ENCODE data around the gene ZFP91. TPM values are rescaled to one million over a fixed set of nuclear protein-coding genes. Genes with fewer than 3 reads are reported as not detected.
"Not testable (repeated sequence)": the region's sequence is repeated elsewhere in the genome, so short reads cannot be mapped to it uniquely, and the experiment has no call there.

The ZFP91 gene, protein sequence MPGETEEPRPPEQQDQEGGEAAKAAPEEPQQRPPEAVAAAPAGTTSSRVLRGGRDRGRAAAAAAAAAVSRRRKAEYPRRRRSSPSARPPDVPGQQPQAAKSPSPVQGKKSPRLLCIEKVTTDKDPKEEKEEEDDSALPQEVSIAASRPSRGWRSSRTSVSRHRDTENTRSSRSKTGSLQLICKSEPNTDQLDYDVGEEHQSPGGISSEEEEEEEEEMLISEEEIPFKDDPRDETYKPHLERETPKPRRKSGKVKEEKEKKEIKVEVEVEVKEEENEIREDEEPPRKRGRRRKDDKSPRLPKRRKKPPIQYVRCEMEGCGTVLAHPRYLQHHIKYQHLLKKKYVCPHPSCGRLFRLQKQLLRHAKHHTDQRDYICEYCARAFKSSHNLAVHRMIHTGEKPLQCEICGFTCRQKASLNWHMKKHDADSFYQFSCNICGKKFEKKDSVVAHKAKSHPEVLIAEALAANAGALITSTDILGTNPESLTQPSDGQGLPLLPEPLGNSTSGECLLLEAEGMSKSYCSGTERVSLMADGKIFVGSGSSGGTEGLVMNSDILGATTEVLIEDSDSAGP
- polyA plus RNA-seq (2012; ENCODE audit: missing spikeins), result 27.4 TPM

DNA sequence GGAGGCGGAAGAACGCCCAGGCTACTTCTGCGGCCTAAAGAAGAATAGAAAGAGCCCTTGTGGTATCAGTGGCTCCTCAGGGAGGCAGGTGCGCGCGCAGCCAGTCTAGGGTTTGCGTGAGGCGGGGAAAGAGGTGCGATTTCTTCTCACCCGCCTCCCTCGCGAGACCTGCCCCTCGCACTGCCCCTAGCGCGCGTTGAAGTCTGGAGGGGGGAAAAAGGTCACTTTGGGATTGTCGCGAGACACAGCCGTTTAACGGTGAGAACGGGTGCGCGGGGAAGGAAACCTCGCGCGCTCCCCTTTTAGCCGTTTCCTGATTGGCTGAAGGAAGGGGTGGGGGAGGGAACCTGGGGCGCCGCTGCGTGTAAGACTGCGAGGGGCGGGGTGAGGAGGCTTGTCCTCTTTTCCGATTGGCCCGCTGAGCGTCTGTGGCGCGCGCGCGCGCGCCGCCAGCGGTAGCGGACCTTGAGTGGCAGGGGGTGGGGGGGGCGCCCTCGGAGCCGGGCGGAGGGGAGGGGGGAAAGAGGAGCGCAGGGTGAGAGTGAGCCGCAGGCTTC lies at the start of gene ZFP91:
ZFP91 (plus strand) TSS at position 429 of the 557 bp plus-strand sequence. CDS start 219 bp downstream, outside the sequence.
- peak; percentile 73; the same call in 1 of the 2 replicates for TF ChIP-seq POLR2AphosphoS5 (IDR thresholded peaks at IDR 0.05; ENCODE audit: low read depth, low read length)
- peak; percentile 68 for TF ChIP-seq POLR2A (IDR thresholded peaks at IDR 0.05; ENCODE audit: low read depth, low read length)
- peak; percentile 76 for TF ChIP-seq TAF1 (IDR thresholded peaks at IDR 0.05; ENCODE audit: borderline replicate concordance, low read depth, low read length)
- FAIRE-seq (no peak), DNase-seq (ENCODE audit: insufficient read length) (peak; percentile 68)

DNA sequence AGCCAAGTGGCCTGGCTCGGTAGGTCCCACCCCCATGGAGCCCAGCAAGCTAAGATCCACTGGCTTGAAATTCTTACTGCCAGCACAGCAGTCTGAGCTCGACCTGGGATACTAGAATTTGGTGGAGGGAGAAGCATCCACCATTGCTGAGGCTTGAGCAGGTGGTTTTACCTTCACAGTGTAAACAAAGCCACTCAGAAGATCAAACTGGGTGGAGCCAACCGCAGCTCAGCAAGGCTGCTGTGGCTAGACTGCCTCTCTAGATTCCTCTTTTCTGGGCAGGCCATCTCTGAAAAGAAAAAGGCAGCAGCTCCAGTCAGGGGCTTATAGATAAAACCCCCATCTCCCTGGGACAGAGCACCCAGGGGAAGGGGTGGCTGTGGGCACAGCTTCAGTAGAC lies 48.6 kb upstream of the ZFP91 start:
- TF ChIP-seq TAF1 (IDR thresholded peaks at IDR 0.05; ENCODE audit: borderline replicate concordance, low read depth, low read length) (no peak), POLR2AphosphoS5 (IDR thresholded peaks at IDR 0.05; ENCODE audit: low read depth, low read length) (no peak), POLR2A (IDR thresholded peaks at IDR 0.05; ENCODE audit: low read depth, low read length) (no peak)
- no peak for DNase-seq (ENCODE audit: insufficient read length)
- no peak for FAIRE-seq

- FAIRE-seq, result no peak
- no peak for TF ChIP-seq TAF1 (IDR thresholded peaks at IDR 0.05; ENCODE audit: borderline replicate concordance, low read depth, low read length)
- TF ChIP-seq POLR2AphosphoS5 (IDR thresholded peaks at IDR 0.05; ENCODE audit: low read depth, low read length), result no peak
- no peak for TF ChIP-seq POLR2A (IDR thresholded peaks at IDR 0.05; ENCODE audit: low read depth, low read length)
- DNase-seq (ENCODE audit: insufficient read length), result no peak
Measured at GRCh38 chr11:58531865-58532341, 47.0 kb upstream of the ZFP91 start.

GRCh38 chr11:58546841-58547240 lies 32.0 kb upstream of the ZFP91 start:
- FAIRE-seq (no peak), DNase-seq (ENCODE audit: insufficient read length) (no peak)
- TF ChIP-seq POLR2A (IDR thresholded peaks at IDR 0.05; ENCODE audit: low read depth, low read length) (no peak), POLR2AphosphoS5 (IDR thresholded peaks at IDR 0.05; ENCODE audit: low read depth, low read length) (no peak), TAF1 (IDR thresholded peaks at IDR 0.05; ENCODE audit: borderline replicate concordance, low read depth, low read length) (no peak)

GRCh38 chr11:58549644-58550043 lies 29.2 kb upstream of the ZFP91 start:
- no peak for DNase-seq (ENCODE audit: insufficient read length)
- TF ChIP-seq POLR2A (IDR thresholded peaks at IDR 0.05; ENCODE audit: low read depth, low read length) (no peak), POLR2AphosphoS5 (IDR thresholded peaks at IDR 0.05; ENCODE audit: low read depth, low read length) (no peak), TAF1 (IDR thresholded peaks at IDR 0.05; ENCODE audit: borderline replicate concordance, low read depth, low read length) (no peak)
- no peak for FAIRE-seq

DNA sequence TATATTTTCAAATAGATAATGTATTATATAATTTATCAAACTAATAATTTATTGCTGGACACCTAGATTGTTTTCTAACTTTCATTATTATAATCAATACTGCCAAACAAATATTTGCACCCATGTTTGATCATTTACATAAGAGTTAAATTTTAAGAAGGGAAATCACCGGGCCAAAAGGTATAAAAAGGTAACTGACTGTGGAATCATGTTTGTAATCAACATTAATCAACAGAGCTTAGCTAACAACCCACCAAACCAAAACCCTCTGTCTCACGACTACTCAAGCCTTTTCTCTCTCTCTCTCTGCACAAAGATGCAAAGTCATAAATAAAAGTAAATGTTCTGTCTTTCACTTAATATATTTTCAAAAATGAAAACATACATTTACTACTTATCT lies 18.0 kb upstream of the ZFP91 start:
- no peak for FAIRE-seq
- DNase-seq (ENCODE audit: insufficient read length), result no peak
- no peak for TF ChIP-seq TAF1 (IDR thresholded peaks at IDR 0.05; ENCODE audit: borderline replicate concordance, low read depth, low read length)
- no peak for TF ChIP-seq POLR2A (IDR thresholded peaks at IDR 0.05; ENCODE audit: low read depth, low read length)
- TF ChIP-seq POLR2AphosphoS5 (IDR thresholded peaks at IDR 0.05; ENCODE audit: low read depth, low read length), result no peak

DNA sequence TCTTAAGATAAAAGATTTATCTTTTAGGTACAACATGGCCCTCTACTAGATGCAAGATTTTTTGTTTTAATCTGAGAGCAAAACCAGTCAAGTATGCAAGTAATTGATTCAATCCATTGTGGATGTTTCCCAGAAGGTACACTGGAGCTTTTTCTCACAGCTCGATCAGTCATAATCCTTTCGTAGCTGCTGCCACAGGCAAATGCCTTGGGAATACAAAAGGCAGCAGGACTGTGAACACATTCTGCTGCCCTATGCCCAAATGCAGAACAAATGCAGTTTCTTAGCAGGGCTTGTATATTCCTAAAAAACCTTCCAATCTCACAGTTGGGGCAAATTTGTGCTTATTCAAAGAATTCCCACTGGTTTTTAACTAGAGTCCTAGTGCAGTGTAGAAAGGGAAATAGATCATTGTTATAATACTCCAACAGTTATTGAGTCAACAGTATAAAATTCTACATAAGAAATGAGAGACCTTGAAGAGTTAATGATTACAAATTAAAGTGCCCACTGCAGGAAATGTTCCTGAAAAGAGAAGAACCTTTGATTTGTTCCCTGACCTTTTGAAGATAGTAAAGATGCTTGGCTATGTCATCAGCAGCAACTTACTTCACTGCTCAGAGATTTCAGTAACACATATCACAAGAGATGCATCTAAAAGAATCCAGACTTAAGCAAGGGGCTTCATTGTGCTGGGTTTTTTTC lies 17.3 kb upstream of the ZFP91 start:
- peak; percentile 62 for FAIRE-seq
- TF ChIP-seq POLR2AphosphoS5 (IDR thresholded peaks at IDR 0.05; ENCODE audit: low read depth, low read length) (no peak), TAF1 (IDR thresholded peaks at IDR 0.05; ENCODE audit: borderline replicate concordance, low read depth, low read length) (no peak), POLR2A (IDR thresholded peaks at IDR 0.05; ENCODE audit: low read depth, low read length) (no peak)
- no peak for DNase-seq (ENCODE audit: insufficient read length)

- peak; percentile 38 for FAIRE-seq
- DNase-seq (ENCODE audit: insufficient read length), result no peak
Measured at GRCh38 chr11:58562375-58562800, 16.5 kb upstream of the ZFP91 start.

GRCh38 chr11:58564231-58564630 lies 14.6 kb upstream of the ZFP91 start:
- no peak for DNase-seq (ENCODE audit: insufficient read length)
- no peak for TF ChIP-seq TAF1 (IDR thresholded peaks at IDR 0.05; ENCODE audit: borderline replicate concordance, low read depth, low read length)
- no peak for TF ChIP-seq POLR2AphosphoS5 (IDR thresholded peaks at IDR 0.05; ENCODE audit: low read depth, low read length)
- FAIRE-seq, result no peak

More at GRCh38 chr11:58562375-58562800, 16.5 kb upstream of the ZFP91 start:
- no peak; the same call in 1 of the 2 replicates for TF ChIP-seq POLR2A (IDR thresholded peaks at IDR 0.05; ENCODE audit: low read depth, low read length)
- no peak for TF ChIP-seq TAF1 (IDR thresholded peaks at IDR 0.05; ENCODE audit: borderline replicate concordance, low read depth, low read length)
- TF ChIP-seq POLR2AphosphoS5 (IDR thresholded peaks at IDR 0.05; ENCODE audit: low read depth, low read length), result no peak

DNA sequence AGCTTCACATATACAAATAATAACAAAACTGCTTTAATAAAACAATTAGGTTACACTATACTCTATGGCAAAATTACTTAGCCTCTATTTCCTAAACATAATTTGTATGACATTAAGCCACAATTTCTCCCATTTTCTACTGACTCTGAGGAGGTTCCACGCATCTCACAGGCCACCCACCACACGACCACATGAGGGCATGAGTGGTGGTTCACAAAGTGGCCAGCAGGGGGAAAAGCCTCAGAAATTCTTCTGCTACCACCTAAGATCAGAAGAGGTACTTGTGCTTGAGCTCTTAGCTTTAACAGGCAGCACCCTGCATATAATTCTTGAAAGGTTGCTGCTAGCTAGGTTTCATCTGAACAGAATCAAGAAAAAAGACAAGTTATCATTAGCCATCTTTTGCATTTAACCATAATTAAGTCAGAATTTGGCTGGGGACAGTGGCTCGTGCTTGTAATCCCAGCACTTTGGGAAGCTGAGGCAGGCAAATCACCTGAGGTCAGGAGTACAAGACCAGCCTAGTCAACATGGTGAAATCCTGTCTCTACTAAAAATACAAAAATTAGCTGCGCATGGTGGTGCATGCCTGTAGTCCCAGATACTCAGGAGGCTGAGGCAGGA lies 10.9 kb upstream of the ZFP91 start:
- FAIRE-seq, result peak; percentile 87
- no peak for DNase-seq (ENCODE audit: insufficient read length)

DNA sequence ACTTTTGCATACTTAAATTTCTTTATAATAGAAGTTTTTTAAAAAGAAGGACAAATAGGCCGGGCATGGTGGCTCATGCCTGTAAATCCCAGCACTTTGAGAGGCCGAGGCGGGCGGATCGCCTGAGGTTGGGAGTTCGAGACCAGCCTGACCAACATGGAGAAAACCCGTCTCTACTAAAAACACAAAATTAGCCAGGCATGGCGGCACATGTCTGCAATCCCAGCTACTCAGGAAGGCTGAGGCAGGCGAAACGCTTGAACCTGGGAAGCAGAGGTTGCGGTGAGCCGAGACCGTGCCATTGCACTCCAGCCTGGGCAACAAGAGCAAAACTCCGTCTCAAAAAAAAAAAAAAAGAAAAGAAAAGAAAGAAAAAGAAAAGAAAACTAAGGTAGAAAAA lies 6.0 kb upstream of the ZFP91 start:
- not testable (repeated sequence) for DNase-seq (ENCODE audit: insufficient read length); FAIRE-seq

More for the DNA sequence above, 10.9 kb upstream of the ZFP91 start:
- TF ChIP-seq TAF1 (IDR thresholded peaks at IDR 0.05; ENCODE audit: borderline replicate concordance, low read depth, low read length), result no peak
- no peak for TF ChIP-seq POLR2AphosphoS5 (IDR thresholded peaks at IDR 0.05; ENCODE audit: low read depth, low read length)
- TF ChIP-seq POLR2A (IDR thresholded peaks at IDR 0.05; ENCODE audit: low read depth, low read length), result no peak
